ENCODE data around the gene EXOSC10.
"Not testable (repeated sequence)": the region's sequence is repeated elsewhere in the genome, so short reads cannot be mapped to it uniquely, and the experiment has no call there.

The EXOSC10 gene

GRCh38 chr1:11044086-11044848 lies 55.4 kb downstream of the EXOSC10 start:
- no peak for DNase-seq (ENCODE audit: low spot score)

- DNase-seq (ENCODE audit: low spot score), result peak; percentile 15
These were observed 56.4 kb downstream of the EXOSC10 start for GRCh38 chr1:11042995-11043874.

- no peak for DNase-seq (ENCODE audit: low spot score)
These were observed 57.6 kb downstream of the EXOSC10 start for GRCh38 chr1:11042065-11042464.

GRCh38 chr1:11041048-11041447 lies 58.6 kb downstream of the EXOSC10 start:
- DNase-seq (ENCODE audit: low spot score), result no peak

- DNase-seq (ENCODE audit: low spot score), result not testable (repeated sequence)
These were observed 59.6 kb downstream of the EXOSC10 start for GRCh38 chr1:11040105-11040429.

- no peak for DNase-seq (ENCODE audit: low spot score)
These were observed 60.1 kb downstream of the EXOSC10 start for GRCh38 chr1:11039351-11040104.

- DNase-seq (ENCODE audit: low spot score), result peak; percentile 91
These were observed 61.9 kb downstream of the EXOSC10 start for GRCh38 chr1:11037740-11038182.

- DNase-seq (ENCODE audit: low spot score), result not testable (repeated sequence)
These were observed 62.5 kb downstream of the EXOSC10 start for GRCh38 chr1:11037019-11037739.

GRCh38 chr1:11031624-11032262 lies 67.9 kb downstream of the EXOSC10 start:
- DNase-seq (ENCODE audit: low spot score), result no peak

- DNase-seq (ENCODE audit: low spot score), result no peak
These were observed 68.8 kb downstream of the EXOSC10 start for GRCh38 chr1:11030865-11031264.

GRCh38 chr1:11028018-11028417 lies 71.7 kb downstream of the EXOSC10 start:
- no peak for DNase-seq (ENCODE audit: low spot score)

- DNase-seq (ENCODE audit: low spot score), result no peak
These were observed 72.4 kb downstream of the EXOSC10 start for GRCh38 chr1:11027316-11027715.

- no peak for DNase-seq (ENCODE audit: low spot score)
These were observed 72.8 kb downstream of the EXOSC10 start for GRCh38 chr1:11026903-11027302.

GRCh38 chr1:11026052-11026451 lies 73.6 kb downstream of the EXOSC10 start:
- DNase-seq (ENCODE audit: low spot score), result no peak

GRCh38 chr1:11025618-11026017 lies 74.1 kb downstream of the EXOSC10 start:
- DNase-seq (ENCODE audit: low spot score), result no peak

GRCh38 chr1:11024874-11025203 lies 74.8 kb downstream of the EXOSC10 start:
- no peak for DNase-seq (ENCODE audit: low spot score)

GRCh38 chr1:11024154-11024873 lies 75.4 kb downstream of the EXOSC10 start:
- no peak for DNase-seq (ENCODE audit: low spot score)

GRCh38 chr1:11023201-11023600 lies 76.5 kb downstream of the EXOSC10 start:
- no peak for DNase-seq (ENCODE audit: low spot score)

- DNase-seq (ENCODE audit: low spot score), result no peak
These were observed 79.7 kb downstream of the EXOSC10 start for GRCh38 chr1:11019971-11020370.

GRCh38 chr1:11019358-11019757 lies 80.3 kb downstream of the EXOSC10 start:
- not testable (repeated sequence) for DNase-seq (ENCODE audit: low spot score)

Data from iPS-NIHi11 (cell line).